Mesenchymal stem cell (in vitro differentiated cells and primary cell): ENCODE data around the gene RNGTT.

Source experiments
- DNase-seq: peaks from one replicate; pipeline ENCODE4 v3.0.0-alpha.2; 2013
- H2AFZ ChIP-seq: one replicate; pipeline ENCODE4 v1.6.1; 2013; ENCODE audit warnings: low read depth, mild to moderate bottlenecking, control low read depth, inconsistent platforms, low read length, moderate library complexity
- H2AK5ac ChIP-seq: 2 replicates; pipeline ENCODE4 v1.6.1; 2013; ENCODE audit warnings: low read length, moderate library complexity, mild to moderate bottlenecking, inconsistent platforms; ENCODE audit not compliant: severe bottlenecking
- H2BK120ac ChIP-seq: one replicate; pipeline ENCODE4 v1.6.1; 2013; ENCODE audit warnings: low read depth, mild to moderate bottlenecking, inconsistent platforms, low read length, moderate library complexity
- H2BK12ac ChIP-seq, 2 experiments: one replicate each; pipeline ENCODE4 v1.6.1; 2013; ENCODE audit warnings: inconsistent platforms in 2 of 2, low read length in 2 of 2, mild to moderate bottlenecking in 2 of 2, moderate library complexity in 2 of 2, control low read depth in 1 of 2
- H2BK15ac ChIP-seq: one replicate; pipeline ENCODE4 v1.6.1; 2013; ENCODE audit warnings: mild to moderate bottlenecking, low read depth, inconsistent platforms; ENCODE audit not compliant: poor library complexity, severe bottlenecking
- H2BK5ac ChIP-seq: 2 replicates; pipeline ENCODE4 v1.6.1; 2013; ENCODE audit warnings: low read depth, mild to moderate bottlenecking, low read length, control low read depth, inconsistent platforms; ENCODE audit not compliant: poor library complexity, severe bottlenecking
- H3K14ac ChIP-seq, 2 experiments: one replicate each; pipeline ENCODE4 v1.6.1; 2013; ENCODE audit warnings: inconsistent platforms in 2 of 2, low read length in 2 of 2, control low read depth in 1 of 2, mild to moderate bottlenecking in 1 of 2, moderate library complexity in 1 of 2
- H3K18ac ChIP-seq, 2 experiments: one replicate each; pipeline ENCODE4 v1.6.1; 2013; ENCODE audit warnings: inconsistent platforms in 2 of 2, low read length in 2 of 2, control low read depth in 1 of 2, low read depth in 1 of 2, mild to moderate bottlenecking in 1 of 2
- H3K23ac ChIP-seq, 2 experiments: one replicate each; pipeline ENCODE4 v1.6.1; 2013; ENCODE audit warnings: inconsistent platforms in 2 of 2, low read length in 2 of 2, mild to moderate bottlenecking in 2 of 2, moderate library complexity in 2 of 2, control low read depth in 1 of 2
- H3K27ac ChIP-seq: 2 replicates; pipeline ENCODE4 v1.5.1; 2013; ENCODE audit warnings: mild to moderate bottlenecking, moderate library complexity, low read length, control low read depth, inconsistent platforms; ENCODE audit not compliant: poor library complexity, severe bottlenecking
- H3K27me3 ChIP-seq, 2 experiments: 2 replicates each; pipeline versions ENCODE4 v1.6.1 to v1.7.0; 2013; ENCODE audit warnings: low read length in 2 of 2, mild to moderate bottlenecking in 2 of 2, moderate library complexity in 2 of 2, control low read depth in 1 of 2, inconsistent platforms in 1 of 2; ENCODE audit not compliant: control insufficient read depth in 1 of 2, insufficient read depth in 1 of 2
- H3K36me3 ChIP-seq, 2 experiments: 2 replicates each; pipeline versions ENCODE4 v1.6.1 to v1.7.0; 2013; ENCODE audit warnings: low read length in 2 of 2, control low read depth in 1 of 2, inconsistent platforms in 1 of 2, low read depth in 1 of 2, mild to moderate bottlenecking in 1 of 2; ENCODE audit not compliant: insufficient read depth in 2 of 2, control insufficient read depth in 1 of 2
- H3K4ac ChIP-seq, 2 experiments: one replicate each; pipeline ENCODE4 v1.6.1; 2013; ENCODE audit warnings: inconsistent platforms in 2 of 2, low read length in 2 of 2, mild to moderate bottlenecking in 2 of 2, moderate library complexity in 2 of 2, control low read depth in 1 of 2, low read depth in 1 of 2
- H3K4me1 ChIP-seq: 2 replicates; pipeline ENCODE4 v1.6.1; 2013; ENCODE audit warnings: low read depth, low read length, control low read depth; ENCODE audit not compliant: control insufficient read depth, insufficient read depth
- H3K4me2 ChIP-seq: 2 replicates; pipeline ENCODE4 v1.6.1; 2013; ENCODE audit warnings: low read length, mild to moderate bottlenecking, inconsistent platforms; ENCODE audit not compliant: poor library complexity, severe bottlenecking
- H3K4me3 ChIP-seq, 2 experiments: 2 replicates each; pipeline versions ENCODE4 v1.5.1 to v1.7.0; 2013; ENCODE audit warnings: low read length in 2 of 2, mild to moderate bottlenecking in 2 of 2, control low read depth in 1 of 2, low read depth in 1 of 2; ENCODE audit not compliant: insufficient read depth in 1 of 2
- H3K79me1 ChIP-seq: replicated peaks from 2 replicates; pipeline ENCODE4 v1.6.1; 2013; ENCODE audit warnings: mild to moderate bottlenecking, control low read depth, low read length, inconsistent platforms; ENCODE audit not compliant: poor library complexity, severe bottlenecking
- H3K9ac ChIP-seq: 2 replicates; pipeline ENCODE4 v1.7.0; 2013; ENCODE audit warnings: mild to moderate bottlenecking, low read length, moderate library complexity
- H3K9me3 ChIP-seq: 2 replicates; pipeline ENCODE4 v1.7.0; 2013; ENCODE audit warnings: mild to moderate bottlenecking, low read length; ENCODE audit not compliant: control insufficient read depth
- H4K8ac ChIP-seq: one replicate; pipeline ENCODE4 v1.6.1; 2013; ENCODE audit warnings: inconsistent platforms, mild to moderate bottlenecking, low read length, moderate library complexity
- H4K91ac ChIP-seq: one replicate; pipeline ENCODE4 v1.6.1; 2013; ENCODE audit warnings: mild to moderate bottlenecking, low read length, inconsistent platforms
- WGBS: methylation state at CpG from one replicate; pipeline ENCODE4 v1.1.7; 2013; ENCODE audit warnings: mixed read lengths; 5-methylcytosine and 5-hydroxymethylcytosine counted together

The RNGTT gene

DNA sequence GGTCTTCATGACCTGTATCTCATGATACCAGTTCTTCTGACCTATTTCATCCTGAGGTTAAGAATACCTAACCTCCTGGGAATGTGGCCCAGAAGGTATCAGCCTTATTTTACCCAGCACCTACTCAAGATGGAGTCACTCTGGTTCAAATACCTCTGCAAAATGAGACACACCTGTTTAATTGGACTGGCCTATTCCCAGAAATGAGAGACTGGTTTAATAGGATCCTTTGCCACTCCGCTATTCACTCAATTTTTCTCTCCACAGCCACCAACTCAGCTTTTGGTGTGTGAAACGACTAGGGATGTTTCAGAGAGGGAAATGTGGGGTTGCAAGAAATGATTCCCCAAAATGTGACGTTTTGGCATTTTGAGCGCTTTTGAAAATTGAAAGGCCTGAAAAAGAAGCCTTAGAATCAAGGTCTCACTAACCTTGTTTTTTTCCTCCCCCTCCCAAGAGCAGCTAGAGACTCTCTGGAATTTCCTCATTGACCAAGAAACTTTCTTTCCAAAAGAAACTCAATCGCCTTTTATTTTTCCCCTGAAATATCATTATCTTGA, 45.5 kb upstream of the RNGTT start:
- Histone ChIP-seq H3K14ac (no peak overlapping the region), H3K9me3 (no peaks in the 10 kb centered on the region), H4K91ac (no peak overlapping the region), H3K4me3 (no peak overlapping the region), H3K79me1 (no peaks in the 10 kb centered on the region), H2BK15ac (no peak overlapping the region), H2AFZ (no peak overlapping the region), H3K4ac (no peak overlapping the region), H2BK12ac (no peak overlapping the region), H3K9ac (no peak overlapping the region), H2BK120ac (no peak overlapping the region), H2AK5ac (no peak overlapping the region), H3K23ac (no peak overlapping the region), H3K4me2 (no peak overlapping the region), H3K36me3 (no peaks in the 10 kb centered on the region), H3K4me1 (no peaks in the 10 kb centered on the region), H3K18ac (no peak overlapping the region), H2BK5ac (no peak overlapping the region), H4K8ac (no peak overlapping the region), H3K27ac (no peak overlapping the region), H3K27me3 (peaks cover 0 to 8% of the 10 kb centered on the region in 2 experiments)
- no peak for DNase-seq
- 94% methylated on average over 3 of the region's 5 CpGs for WGBS

DNA sequence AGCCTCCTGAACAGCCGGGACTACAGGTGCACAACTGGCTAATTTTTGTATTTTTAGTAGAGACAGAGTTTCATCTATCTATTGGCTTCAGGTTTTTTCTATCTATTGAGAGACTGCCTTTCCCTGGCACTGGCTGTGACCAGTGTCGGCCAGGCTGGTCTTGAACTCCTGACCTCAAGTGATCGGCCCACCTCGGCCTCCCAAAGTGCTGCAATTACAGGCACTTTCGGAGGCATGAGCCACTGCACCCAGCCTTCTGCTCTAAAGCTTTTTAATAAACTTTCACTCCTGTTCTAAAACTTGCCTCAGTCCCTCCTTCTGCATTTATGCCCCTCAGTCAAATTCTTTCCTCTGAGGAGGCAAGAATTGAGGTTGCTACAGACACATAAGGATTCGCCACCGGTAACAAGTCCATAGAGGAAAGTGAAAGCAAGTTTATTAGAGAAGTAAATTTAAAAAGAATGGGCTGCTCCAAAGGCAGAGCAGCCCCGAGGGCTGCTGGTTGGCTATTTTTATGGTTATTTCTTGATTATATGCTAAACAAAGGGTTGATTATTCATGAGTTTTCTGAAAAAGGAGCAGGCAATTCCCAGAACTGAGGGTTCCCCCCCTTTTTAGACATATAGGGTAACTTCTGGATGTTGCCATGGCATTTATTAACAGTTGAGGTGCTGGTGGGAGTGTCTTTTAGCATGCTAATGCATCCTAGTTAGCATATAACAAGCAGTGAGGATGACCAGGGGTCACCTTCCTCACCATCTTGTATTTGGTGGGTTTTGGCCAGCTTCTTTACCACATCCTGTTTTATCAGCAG, 44.8 kb upstream of the RNGTT start:
- no peak overlapping the region for H2AFZ ChIP-seq
- H4K8ac ChIP-seq: no peak overlapping the region
- H3K4me3 ChIP-seq: no peak overlapping the region
- H3K4me1 ChIP-seq: no peaks in the 10 kb centered on the region
- H2AK5ac ChIP-seq: no peak overlapping the region
- H3K23ac ChIP-seq: no peak overlapping the region
- no peak overlapping the region for H3K27ac ChIP-seq
- no peak overlapping the region for H2BK12ac ChIP-seq
- 93% methylated on average over 8 of the region's 8 CpGs for WGBS
- H4K91ac ChIP-seq: no peak overlapping the region
- no peak overlapping the region for H3K4me2 ChIP-seq
- H3K79me1 ChIP-seq: no peaks in the 10 kb centered on the region
- no peak overlapping the region for H3K18ac ChIP-seq
- H3K9ac ChIP-seq: no peak overlapping the region
- peaks cover 0 to 8% of the 10 kb centered on the region in 2 experiments for H3K27me3 ChIP-seq
- no peak overlapping the region for H3K4ac ChIP-seq
- H3K9me3 ChIP-seq: no peaks in the 10 kb centered on the region
- no peak overlapping the region for H2BK15ac ChIP-seq
- DNase-seq: no peak
- no peak overlapping the region for H3K14ac ChIP-seq
- H2BK120ac ChIP-seq: no peak overlapping the region
- no peaks in the 10 kb centered on the region for H3K36me3 ChIP-seq
- no peak overlapping the region for H2BK5ac ChIP-seq

DNA sequence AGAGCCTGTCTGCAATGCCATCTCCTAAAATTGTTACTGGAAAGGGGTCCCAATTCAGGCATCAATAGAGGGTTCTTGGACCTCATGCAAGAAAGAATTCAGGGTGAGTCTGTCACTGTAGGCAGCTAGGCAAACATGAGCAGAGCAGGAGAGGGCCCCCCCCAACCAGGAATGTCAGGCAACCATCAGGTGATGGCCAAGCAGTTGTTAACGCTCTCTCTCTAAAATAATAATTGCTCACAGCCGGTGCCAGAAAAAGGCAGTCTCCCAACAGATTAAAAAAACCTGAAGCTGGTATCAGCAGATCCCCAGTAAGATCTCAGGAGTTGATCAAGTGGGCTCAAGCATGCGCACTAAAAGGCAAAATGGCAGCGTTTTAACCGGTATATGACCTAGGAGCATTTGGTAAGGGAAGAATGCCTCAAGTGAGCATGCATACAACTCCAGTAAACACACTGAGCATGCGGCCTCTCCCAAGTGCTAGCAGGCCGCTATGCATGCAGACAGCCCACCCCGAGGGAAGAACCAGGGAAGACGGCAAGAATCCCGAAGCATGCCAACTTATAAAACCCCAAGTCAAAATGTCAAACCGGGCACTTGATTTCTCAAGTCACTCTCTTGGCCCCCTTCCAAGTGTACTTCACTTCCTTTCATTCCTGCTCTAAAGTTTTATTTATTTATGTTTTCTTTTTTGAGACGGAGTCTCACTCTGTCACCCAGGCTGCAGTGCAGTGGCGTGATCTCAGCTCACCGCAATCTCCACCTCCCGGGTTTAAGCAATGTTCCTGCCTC, 44.0 kb upstream of the RNGTT start:
- Histone ChIP-seq H4K8ac (no peak overlapping the region), H3K23ac (no peak overlapping the region), H4K91ac (no peak overlapping the region), H3K9me3 (no peaks in the 10 kb centered on the region), H2BK15ac (no peak overlapping the region), H3K4ac (no peak overlapping the region), H3K79me1 (no peaks in the 10 kb centered on the region), H3K4me3 (no peak overlapping the region), H2BK120ac (no peak overlapping the region), H2AK5ac (no peak overlapping the region), H3K27ac (no peak overlapping the region), H2AFZ (no peak overlapping the region), H3K4me1 (no peaks in the 10 kb centered on the region), H3K9ac (no peak overlapping the region), H2BK12ac (no peak overlapping the region), H3K27me3 (peaks cover 0 to 8% of the 10 kb centered on the region in 2 experiments), H3K4me2 (no peak overlapping the region), H3K14ac (no peak overlapping the region), H2BK5ac (no peak overlapping the region), H3K36me3 (no peaks in the 10 kb centered on the region), H3K18ac (no peak overlapping the region)
- WGBS: 85% methylated on average over 14 of the region's 15 CpGs
- peak; percentile 27 for DNase-seq

DNA sequence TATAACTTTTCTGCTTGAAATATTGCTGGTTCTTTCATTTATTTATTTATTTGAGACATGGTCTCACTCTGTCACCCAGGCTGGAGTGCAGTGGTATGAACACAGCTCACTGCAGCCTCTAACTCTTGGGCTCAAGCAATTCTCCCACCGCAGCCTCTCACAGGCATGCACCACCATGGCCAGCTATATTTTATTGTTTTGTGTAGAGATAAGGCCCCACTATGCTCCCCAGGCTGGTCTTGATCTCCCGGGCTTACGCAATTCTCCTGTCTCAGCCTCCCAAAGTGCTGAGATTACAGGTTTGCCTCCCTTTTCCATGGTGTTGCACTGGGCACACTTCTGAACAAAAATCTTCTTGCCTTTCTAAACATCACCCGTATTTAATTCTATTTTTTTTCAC, 39.1 kb upstream of the RNGTT start:
- no peak overlapping the region for H3K27ac ChIP-seq

More for the DNA sequence above, 39.1 kb upstream of the RNGTT start:
- H3K9ac ChIP-seq: no peak overlapping the region
- H2BK120ac ChIP-seq: no peak overlapping the region
- no peak overlapping the region for H3K4ac ChIP-seq
- no peaks in the 10 kb centered on the region for H3K36me3 ChIP-seq
- H3K23ac ChIP-seq: no peak overlapping the region
- H3K14ac ChIP-seq: no peak overlapping the region
- H3K18ac ChIP-seq: no peak overlapping the region
- no peaks in the 10 kb centered on the region for H3K9me3 ChIP-seq
- no peak overlapping the region for H3K4me3 ChIP-seq
- no peaks in the 10 kb centered on the region for H3K4me1 ChIP-seq
- H2BK5ac ChIP-seq: no peak overlapping the region
- H2AFZ ChIP-seq: no peak overlapping the region
- H2AK5ac ChIP-seq: no peak overlapping the region
- H3K4me2 ChIP-seq: no peak overlapping the region
- no peak overlapping the region for H2BK12ac ChIP-seq
- no peak overlapping the region for H4K8ac ChIP-seq
- 91% methylated on average over 3 of the region's 4 CpGs for WGBS
- no peaks in the 10 kb centered on the region for H3K79me1 ChIP-seq
- H4K91ac ChIP-seq: no peak overlapping the region
- no peak for DNase-seq
- no peaks in the 10 kb centered on the region for H3K27me3 ChIP-seq
- H2BK15ac ChIP-seq: no peak overlapping the region
